Stimulated activated CD8-positive, alpha-beta memory T cell treated with anti-CD3 and anti-CD28 coated beads, Interleukin-7, amount 100 ng/mL, for 24 hours (primary cell): Measurements from ENCODE around the gene PCDHGA12.
"Not testable (repeated sequence)": the region's sequence is repeated elsewhere in the genome, so short reads cannot be mapped to it uniquely, and the experiment has no call there.

Experiments used
- DNase-seq: peaks from one replicate; pipeline ENCODE4 v3.0.0-alpha.2; 2020; ENCODE audit warnings: low read depth

Gene PCDHGA12

GRCh38 chr5:141407790-141408505 lies 22.4 kb upstream of the PCDHGA12 start, which contains the start of gene PCDHGB6:
Gene PCDHGB6, plus strand, starts transcription at chr5:141408021. Its CDS starts 182 bp downstream, at chr5:141408203.
- not testable (repeated sequence) for DNase-seq

GRCh38 chr5:141409598-141410306 lies 20.6 kb upstream of the PCDHGA12 start:
- no peak for DNase-seq

DNA sequence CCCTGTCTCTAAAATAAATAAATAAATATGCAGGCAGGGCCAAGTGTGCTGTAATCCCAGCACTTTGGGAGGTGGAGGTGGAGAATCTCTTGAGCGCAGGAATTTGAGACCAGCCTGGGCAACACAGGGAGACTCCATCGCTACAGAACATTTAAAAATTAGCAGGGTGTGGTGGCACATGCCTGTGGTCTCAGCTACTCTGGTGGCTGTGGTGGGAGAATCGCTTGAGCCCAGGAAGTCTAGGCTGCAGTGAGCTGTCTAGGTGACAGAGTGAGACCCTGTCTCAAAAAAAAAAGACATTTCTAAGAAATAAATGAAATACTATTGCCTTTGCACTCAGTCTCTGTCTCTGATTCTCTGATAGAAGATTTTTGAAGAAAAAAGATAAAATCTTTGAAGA lies 18.7 kb upstream of the PCDHGA12 start:
- no peak for DNase-seq

GRCh38 chr5:141412854-141413539 lies 17.3 kb upstream of the PCDHGA12 start, which contains the start of gene PCDHGA10:
Gene PCDHGA10, plus strand, starts transcription at chr5:141412987. Its CDS starts 189 bp downstream, at chr5:141413176.
- DNase-seq, result no peak

DNA sequence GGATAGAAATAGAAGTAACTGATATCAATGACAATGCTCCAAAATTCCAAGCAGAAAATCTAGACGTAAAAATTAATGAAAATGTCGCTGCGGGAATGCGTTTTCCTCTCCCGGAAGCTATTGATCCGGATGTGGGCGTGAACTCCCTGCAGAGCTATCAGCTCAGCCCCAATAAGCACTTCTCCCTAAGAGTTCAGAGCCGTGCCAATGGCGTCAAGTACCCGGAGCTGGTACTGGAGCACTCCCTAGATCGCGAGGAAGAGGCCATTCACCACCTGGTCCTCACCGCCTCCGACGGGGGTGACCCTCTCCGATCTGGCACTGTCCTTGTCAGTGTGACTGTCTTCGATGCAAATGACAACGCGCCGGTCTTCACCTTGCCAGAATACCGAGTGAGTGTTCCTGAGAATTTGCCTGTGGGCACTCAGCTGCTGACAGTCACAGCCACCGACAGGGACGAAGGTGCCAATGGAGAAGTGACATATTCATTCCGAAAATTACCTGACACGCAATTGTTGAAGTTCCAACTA lies 16.7 kb upstream of the PCDHGA12 start:
- DNase-seq, result no peak

GRCh38 chr5:141414548-141415274 lies 15.6 kb upstream of the PCDHGA12 start:
- not testable (repeated sequence) for DNase-seq

DNA sequence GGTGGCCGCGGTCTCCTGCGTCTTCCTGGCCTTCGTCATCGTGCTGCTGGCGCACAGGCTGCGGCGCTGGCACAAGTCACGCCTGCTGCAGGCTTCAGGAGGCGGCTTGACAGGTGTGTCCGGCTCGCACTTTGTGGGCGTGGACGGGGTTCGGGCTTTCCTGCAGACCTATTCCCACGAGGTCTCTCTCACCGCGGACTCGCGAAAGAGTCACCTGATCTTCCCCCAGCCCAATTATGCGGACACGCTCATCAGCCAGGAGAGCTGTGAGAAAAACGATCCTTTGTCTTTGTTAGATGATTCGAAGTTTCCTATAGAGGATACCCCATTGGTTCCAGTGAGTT lies 15.1 kb upstream of the PCDHGA12 start:
- not testable (repeated sequence) for DNase-seq

DNA sequence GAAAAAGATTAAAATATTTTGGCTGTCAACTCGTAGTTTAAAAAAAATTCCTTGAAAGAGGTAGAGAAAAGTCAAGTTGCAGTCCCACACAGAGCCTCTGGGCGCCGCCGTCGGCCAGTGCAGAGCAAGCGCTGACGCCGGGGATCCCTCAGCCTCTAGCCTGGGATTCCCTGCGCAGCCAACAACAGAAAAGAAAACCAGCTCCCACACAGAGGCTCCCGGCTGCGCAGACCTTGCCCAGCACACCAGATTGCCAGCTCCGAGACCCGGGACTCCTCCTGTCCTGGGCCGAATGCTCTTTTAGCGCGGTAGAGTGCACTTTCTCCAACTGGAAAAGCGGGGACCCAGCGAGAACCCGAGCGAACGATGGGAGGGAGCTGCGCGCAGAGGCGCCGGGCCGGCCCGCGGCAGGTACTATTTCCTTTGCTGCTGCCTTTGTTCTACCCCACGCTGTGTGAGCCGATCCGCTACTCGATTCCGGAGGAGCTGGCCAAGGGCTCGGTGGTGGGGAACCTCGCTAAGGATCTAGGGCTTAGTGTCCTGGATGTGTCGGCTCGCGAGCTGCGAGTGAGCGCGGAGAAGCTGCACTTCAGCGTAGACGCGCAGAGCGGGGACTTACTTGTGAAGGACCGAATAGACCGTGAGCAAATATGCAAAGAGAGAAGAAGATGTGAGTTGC lies 12.7 kb upstream of the PCDHGA12 start, which contains the start of gene PCDHGB7:
TSS of gene PCDHGB7 (plus strand) at position 184 of the 679 bp plus-strand sequence. CDS start at position 367, 183 bp downstream.
- not testable (repeated sequence) for DNase-seq

DNA sequence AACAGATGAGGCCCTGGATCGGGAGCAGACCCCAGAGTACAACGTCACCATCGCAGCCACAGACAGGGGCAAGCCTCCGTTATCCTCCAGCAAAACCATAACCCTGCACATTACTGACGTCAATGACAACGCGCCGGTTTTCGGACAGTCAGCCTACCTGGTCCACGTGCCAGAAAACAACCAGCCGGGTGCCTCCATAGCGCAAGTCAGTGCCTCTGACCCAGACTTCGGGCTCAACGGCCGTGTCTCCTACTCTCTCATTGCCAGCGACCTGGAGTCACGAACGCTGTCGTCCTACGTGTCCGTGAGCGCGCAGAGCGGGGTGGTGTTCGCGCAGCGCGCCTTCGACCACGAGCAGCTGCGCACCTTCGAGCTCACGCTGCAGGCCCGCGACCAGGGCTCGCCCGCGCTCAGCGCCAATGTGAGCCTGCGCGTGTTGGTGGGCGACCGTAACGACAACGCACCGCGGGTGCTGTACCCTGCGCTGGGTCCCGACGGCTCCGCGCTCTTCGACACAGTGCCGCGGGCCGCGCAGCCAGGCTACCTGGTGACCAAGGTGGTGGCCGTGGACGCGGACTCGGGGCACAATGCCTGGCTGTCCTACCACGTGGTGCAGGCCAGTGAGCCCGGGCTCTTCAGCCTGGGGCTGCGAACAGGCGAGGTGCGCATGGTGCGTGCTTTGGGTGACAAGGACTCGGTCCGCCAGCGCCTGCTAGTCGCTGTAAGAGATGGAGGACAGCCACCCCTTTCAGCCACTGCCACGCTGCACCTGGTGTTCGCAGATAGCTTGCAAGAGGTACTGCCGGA lies 11.0 kb upstream of the PCDHGA12 start:
- no peak for DNase-seq

- DNase-seq, result no peak
Measured at GRCh38 chr5:141420855-141421488, 9.3 kb upstream of the PCDHGA12 start, which contains the start of gene PCDHGA11. Gene PCDHGA11, plus strand, starts transcription at chr5:141421051. Its CDS starts 177 bp downstream, at chr5:141421228.

- DNase-seq, result no peak
Measured at GRCh38 chr5:141421489-141421855, 8.8 kb upstream of the PCDHGA12 start.

GRCh38 chr5:141422742-141423291 lies 7.5 kb upstream of the PCDHGA12 start:
- DNase-seq, result no peak

DNA sequence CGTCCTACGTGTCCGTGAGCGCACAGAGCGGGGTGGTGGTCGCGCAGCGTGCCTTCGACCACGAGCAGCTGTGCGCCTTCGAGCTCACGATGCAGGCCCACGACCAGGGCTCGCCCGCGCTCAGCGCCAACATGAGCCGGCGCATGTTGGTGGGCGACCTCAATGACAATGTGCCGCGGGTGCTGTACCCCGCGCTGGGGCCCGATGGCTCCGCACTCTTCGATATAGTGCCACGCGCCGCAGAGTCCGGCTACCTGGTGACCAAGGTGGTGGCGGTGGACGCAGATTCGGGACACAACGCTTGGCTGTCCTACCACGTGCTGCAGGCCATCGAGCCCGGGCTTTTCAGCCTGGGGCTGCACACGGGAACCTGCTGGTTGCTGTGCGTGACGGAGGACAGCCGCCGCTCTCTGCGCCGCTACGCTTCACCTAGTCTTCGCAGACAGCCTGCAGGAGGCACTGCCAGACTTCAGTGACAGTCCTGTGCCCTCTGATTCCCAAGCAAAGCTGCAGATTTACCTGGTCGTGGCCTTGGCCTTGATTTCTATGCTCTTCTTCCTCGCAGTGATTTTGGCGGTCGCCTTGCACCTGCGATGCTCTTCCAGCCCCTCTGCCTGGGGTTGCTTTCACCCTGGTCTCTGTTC lies 2.4 kb upstream of the PCDHGA12 start:
- DNase-seq, result no peak

GRCh38 chr5:141431286-141431685 lies 979 bp downstream of the PCDHGA12 start:
- DNase-seq, result no peak

- not testable (repeated sequence) for DNase-seq
Measured at GRCh38 chr5:141432308-141432707, 2.0 kb downstream of the PCDHGA12 start.

- not testable (repeated sequence) for DNase-seq
Measured at GRCh38 chr5:141432726-141433125, 2.4 kb downstream of the PCDHGA12 start.

DNA sequence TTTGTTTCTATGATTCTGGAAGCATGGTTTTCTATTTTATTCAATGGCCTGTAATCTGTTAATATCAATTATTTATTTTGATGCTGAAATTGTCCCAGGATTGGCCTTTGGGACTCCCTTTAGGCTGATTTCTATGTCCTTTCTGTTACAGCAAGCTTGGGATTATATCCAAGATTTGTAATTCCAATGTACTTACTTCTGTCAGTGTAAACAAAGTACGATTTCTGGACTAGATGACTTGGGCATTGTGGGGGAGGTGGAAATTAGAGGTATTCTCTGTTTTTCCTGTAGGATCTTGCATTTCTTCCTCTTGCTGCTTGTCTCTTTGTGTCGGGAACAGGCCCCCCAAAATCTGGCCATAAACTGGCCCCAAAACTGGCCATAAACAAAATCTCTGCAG lies 3.7 kb downstream of the PCDHGA12 start:
- DNase-seq, result no peak

DNA sequence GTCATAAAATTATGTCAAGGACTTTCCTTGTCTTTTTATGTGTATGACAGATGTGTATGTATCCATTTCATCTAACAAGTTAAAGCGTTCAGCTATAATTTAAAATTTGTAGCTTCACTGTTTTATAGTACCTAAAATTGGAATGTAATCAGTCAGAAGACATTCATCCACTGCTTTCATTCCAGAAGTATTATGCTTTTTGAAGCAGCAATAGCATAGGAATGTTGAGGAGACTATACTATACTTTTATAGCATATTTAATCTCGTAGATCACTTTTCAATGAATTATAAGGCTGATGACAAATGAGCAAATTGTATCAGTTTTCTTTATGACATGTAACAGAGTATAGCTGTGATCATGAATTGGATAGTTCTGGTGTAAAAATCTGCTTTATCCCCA lies 6.9 kb downstream of the PCDHGA12 start:
- no peak for DNase-seq
